CD14-positive monocyte (primary cell): Measurements from ENCODE around the gene CDK15. TPM values are rescaled to one million over a fixed set of nuclear protein-coding genes. Genes with fewer than 3 reads are reported as not detected.

Experiments
- DNase-seq, 3 donors: peaks; one replicate each; pipeline ENCODE4 v3.0.0-alpha.2; 2011 to 2022
- H2AFZ ChIP-seq: 2 replicates; pipeline ENCODE4 v1.6.0; 2012; ENCODE audit warnings: mild to moderate bottlenecking, low read depth, low read length, inconsistent platforms; ENCODE audit not compliant: insufficient read depth, poor library complexity, severe bottlenecking
- H3K27ac ChIP-seq, 2 donors: 1 replicate in 1 of 2; 2 replicates in 1 of 2; pipeline ENCODE4 v1.5.1; 2012 to 2013; ENCODE audit warnings: low read length in 2 of 2, control low read depth in 1 of 2, inconsistent platforms in 1 of 2, low read depth in 1 of 2, mild to moderate bottlenecking in 1 of 2
- H3K27me3 ChIP-seq, 2 donors: one replicate each; pipeline versions ENCODE4 v1.6.0 to v1.6.1; 2011 to 2013; ENCODE audit warnings: low read length in 2 of 2; ENCODE audit not compliant: control insufficient read depth in 2 of 2, insufficient read depth in 2 of 2
- H3K36me3 ChIP-seq, 2 donors: replicated peaks in 1 of 2; 1 replicate in 1 of 2; 2 replicates in 1 of 2; pipeline versions ENCODE4 v1.5.1 to v1.6.1; 2012 to 2013; ENCODE audit warnings: low read length in 2 of 2, control low read depth in 1 of 2, inconsistent platforms in 1 of 2, mild to moderate bottlenecking in 1 of 2; ENCODE audit not compliant: insufficient read depth in 2 of 2, control insufficient read depth in 1 of 2
- H3K4me1 ChIP-seq, 2 donors: 1 replicate in 1 of 2; 2 replicates in 1 of 2; pipeline versions ENCODE4 v1.5.1 to v1.6.1; 2012 to 2013; ENCODE audit warnings: low read length in 2 of 2, control low read depth in 1 of 2, inconsistent platforms in 1 of 2, mild to moderate bottlenecking in 1 of 2, moderate library complexity in 1 of 2; ENCODE audit not compliant: insufficient read depth in 2 of 2, control insufficient read depth in 1 of 2
- H3K4me2 ChIP-seq: replicated peaks from 2 replicates; pipeline ENCODE3; 2012; ENCODE audit warnings: low read length, moderate library complexity, mild to moderate bottlenecking; ENCODE audit not compliant: poor library complexity, severe bottlenecking; ENCODE audit errors: extremely low read depth
- H3K4me3 ChIP-seq, 3 experiments: fragments of 200-600 bp in 1 of 3; sonication (generic) in 1 of 3; replicated peaks in 1 of 3; 1 replicate in 2 of 3; 2 replicates in 1 of 3; pipeline ENCODE4 v1.5.1; 2011 to 2013; ENCODE audit warnings: low read length in 3 of 3, mild to moderate bottlenecking in 3 of 3, control low read depth in 2 of 3, low read depth in 2 of 3, inconsistent platforms in 1 of 3, moderate library complexity in 1 of 3
- H3K79me2 ChIP-seq: 2 replicates; pipeline ENCODE4 v1.6.0; 2012; ENCODE audit warnings: mild to moderate bottlenecking, control low read depth, inconsistent platforms, low read length, moderate library complexity; ENCODE audit not compliant: insufficient read depth
- H3K9ac ChIP-seq: 2 replicates; pipeline ENCODE4 v1.6.0; 2017; ENCODE audit warnings: low read length, mild to moderate bottlenecking; ENCODE audit not compliant: insufficient read depth, poor library complexity, severe bottlenecking
- H3K9me3 ChIP-seq, 2 donors: replicated peaks in 1 of 2; 1 replicate in 1 of 2; 2 replicates in 1 of 2; pipeline versions ENCODE4 v1.5.1 to v1.6.1; 2012 to 2013; ENCODE audit warnings: low read length in 2 of 2, control low read depth in 1 of 2; ENCODE audit not compliant: control insufficient read depth in 1 of 2, insufficient read depth in 1 of 2
- H4K20me1 ChIP-seq: 2 replicates; pipeline ENCODE4 v1.6.0; 2012; ENCODE audit warnings: mild to moderate bottlenecking, low read length, control low read depth, moderate library complexity; ENCODE audit not compliant: insufficient read depth
- H3K27ac Mint-ChIP-seq, 7 donors: one replicate each; pipeline ENCODE4 v1.8.0; 2020; ENCODE audit warnings: mild to moderate bottlenecking in 7 of 7, mixed read lengths in 7 of 7, moderate library complexity in 6 of 7, inconsistent platforms in 2 of 7
- H3K27me3 Mint-ChIP-seq, 3 donors: one replicate each; pipeline ENCODE4 v1.8.0; 2021 to 2022; ENCODE audit warnings: low read depth in 3 of 3, mild to moderate bottlenecking in 3 of 3, mixed read lengths in 3 of 3, moderate library complexity in 3 of 3, inconsistent platforms in 1 of 3
- H3K36me3 Mint-ChIP-seq, 2 donors: one replicate each; pipeline ENCODE4 v1.8.0; 2020; ENCODE audit warnings: mixed read lengths in 2 of 2, inconsistent platforms in 1 of 2, mild to moderate bottlenecking in 1 of 2
- H3K4me1 Mint-ChIP-seq: one replicate; pipeline ENCODE4 v1.8.0; 2020; ENCODE audit warnings: mild to moderate bottlenecking, mixed read lengths
- H3K4me3 Mint-ChIP-seq, 2 donors: one replicate each; pipeline ENCODE4 v1.8.0; 2020; ENCODE audit warnings: mild to moderate bottlenecking in 2 of 2, mixed read lengths in 2 of 2, moderate library complexity in 1 of 2
- H3K9me3 Mint-ChIP-seq, 7 donors: one replicate each; pipeline ENCODE4 v1.8.0; 2020 to 2022; ENCODE audit warnings: mixed read lengths in 7 of 7, mild to moderate bottlenecking in 6 of 7, moderate library complexity in 6 of 7, inconsistent platforms in 2 of 7
- CTCF ChIP-seq: fragments of 200-600 bp; IDR thresholded peaks from one replicate; pipeline ENCODE4 v1.8.0; 2022; ENCODE audit warnings: antibody characterized with exemption, mild to moderate bottlenecking
- WGBS: methylation state at CpG from one replicate; pipeline ENCODE4 v1.1.5; 2013; ENCODE audit warnings: missing lambda C conversion rate; ENCODE audit not compliant: insufficient coverage; 5-methylcytosine and 5-hydroxymethylcytosine counted together
- intact Hi-C, 2 donors: fragments of 100-400 bp; cut with micrococcal nuclease; formaldehyde crosslinking; loops; one replicate each; pipeline versions ENCODE4 v1.15.0 to v1.15.1; 2023
- polyA plus RNA-seq, 3 donors: library from polyadenylated mRNA; depleted of rRNA in 1 of 3; unstranded in 2 of 3; stranded (reverse) in 1 of 3; fragments of 300-500 nt in 2 of 3; fragments of >200 nt in 1 of 3; fragmentation: Illumina TruSeq in 2 of 3; gene quantifications; 1 replicate in 2 of 3; 2 replicates in 1 of 3; pipeline ENCODE4 v1.2.3, GENCODE V29; 2012 to 2021

Gene CDK15
- polyA plus RNA-seq, 3 donors: not detected

- Mint-ChIP-seq H3K27me3 (peaks cover 0 to 4% (median 3%) of the 10 kb centered on the region in 3 donors), H3K9me3 (no peaks in the 10 kb centered on the region)
- intact Hi-C loops: no loop called here
These were observed 7.8 kb downstream of the CDK15 start for GRCh38 chr2:201813996-201814760.

More at GRCh38 chr2:201813996-201814760, 7.8 kb downstream of the CDK15 start:
- Mint-ChIP-seq H3K4me1 (no peaks in the 10 kb centered on the region), H3K27ac (no peak overlapping the region), H3K36me3 (no peaks in the 10 kb centered on the region), H3K4me3 (no peak overlapping the region)
- no peak overlapping the region for H3K4me3 ChIP-seq
- no peak overlapping the region for H3K27ac ChIP-seq
- no peak overlapping the region for H3K4me2 ChIP-seq
- H4K20me1 ChIP-seq: no peaks in the 10 kb centered on the region
- DNase-seq: no peak
- TF ChIP-seq CTCF: no peak
- no peak overlapping the region for H3K9ac ChIP-seq
- no peaks in the 10 kb centered on the region for H3K27me3 ChIP-seq
- H2AFZ ChIP-seq: no peak overlapping the region
- no peaks in the 10 kb centered on the region for H3K36me3 ChIP-seq
- 94% methylated on average over 4 of the region's 9 CpGs for WGBS
- no peaks in the 10 kb centered on the region for H3K9me3 ChIP-seq
- no peaks in the 10 kb centered on the region for H3K4me1 ChIP-seq
- no peaks in the 10 kb centered on the region for H3K79me2 ChIP-seq
